C4-2B (cell line): Measurements from ENCODE around the gene FLVCR2.

ENCODE experiments used
- H3K27ac ChIP-seq: fragments of 450-650 bp; 2 replicates; pipeline ENCODE4 v1.5.1; 2017
- ZFX ChIP-seq: fragments of 450-650 bp; IDR thresholded peaks from 2 replicates; pipeline ENCODE4 v1.6.1; 2017
- TF ChIP-seq, protein P1 (sequence below): fragments of 450-650 bp; conservative IDR thresholded peaks from 2 replicates; pipeline ENCODE4 v1.5.1; 2017; ENCODE audit warnings: mild to moderate bottlenecking

FLVCR2 gene

DNA sequence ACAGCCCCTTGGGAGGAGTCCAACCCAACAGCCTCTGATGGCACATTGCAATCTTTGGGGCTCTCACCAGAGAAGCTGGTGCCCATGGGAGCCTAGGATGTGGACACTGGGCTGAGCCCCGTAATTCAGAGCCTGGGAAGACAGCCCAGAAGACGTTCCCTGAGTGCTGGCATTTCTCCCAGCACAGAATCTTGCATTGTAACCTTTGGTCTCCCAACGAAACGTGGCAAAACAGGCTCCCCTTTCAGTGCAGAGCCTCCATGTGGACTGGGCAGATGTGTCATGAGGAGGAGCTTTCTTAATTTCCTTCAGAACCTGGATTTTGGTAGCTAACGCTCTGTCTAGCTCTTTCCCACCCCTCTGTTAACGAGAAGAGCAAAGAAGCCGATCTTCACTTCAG lies 29.9 kb upstream of the FLVCR2 start:
- TF ChIP-seq, protein P1, sequence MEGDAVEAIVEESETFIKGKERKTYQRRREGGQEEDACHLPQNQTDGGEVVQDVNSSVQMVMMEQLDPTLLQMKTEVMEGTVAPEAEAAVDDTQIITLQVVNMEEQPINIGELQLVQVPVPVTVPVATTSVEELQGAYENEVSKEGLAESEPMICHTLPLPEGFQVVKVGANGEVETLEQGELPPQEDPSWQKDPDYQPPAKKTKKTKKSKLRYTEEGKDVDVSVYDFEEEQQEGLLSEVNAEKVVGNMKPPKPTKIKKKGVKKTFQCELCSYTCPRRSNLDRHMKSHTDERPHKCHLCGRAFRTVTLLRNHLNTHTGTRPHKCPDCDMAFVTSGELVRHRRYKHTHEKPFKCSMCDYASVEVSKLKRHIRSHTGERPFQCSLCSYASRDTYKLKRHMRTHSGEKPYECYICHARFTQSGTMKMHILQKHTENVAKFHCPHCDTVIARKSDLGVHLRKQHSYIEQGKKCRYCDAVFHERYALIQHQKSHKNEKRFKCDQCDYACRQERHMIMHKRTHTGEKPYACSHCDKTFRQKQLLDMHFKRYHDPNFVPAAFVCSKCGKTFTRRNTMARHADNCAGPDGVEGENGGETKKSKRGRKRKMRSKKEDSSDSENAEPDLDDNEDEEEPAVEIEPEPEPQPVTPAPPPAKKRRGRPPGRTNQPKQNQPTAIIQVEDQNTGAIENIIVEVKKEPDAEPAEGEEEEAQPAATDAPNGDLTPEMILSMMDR: no peak
- TF ChIP-seq ZFX: no peak
- H3K27ac ChIP-seq: peak overlapping the region; percentile 3

GRCh38 chr14:75549169-75549568 lies 29.3 kb upstream of the FLVCR2 start:
- peak overlapping the region; percentile 3; the same call in 1 of the 2 replicates for H3K27ac ChIP-seq
- TF ChIP-seq, protein P1: no peak
- no peak for TF ChIP-seq ZFX

- H3K27ac ChIP-seq: no peak overlapping the region
- TF ChIP-seq, protein P1: no peak
- TF ChIP-seq ZFX: no peak
Observed at GRCh38 chr14:75551021-75551420, 27.4 kb upstream of the FLVCR2 start.

DNA sequence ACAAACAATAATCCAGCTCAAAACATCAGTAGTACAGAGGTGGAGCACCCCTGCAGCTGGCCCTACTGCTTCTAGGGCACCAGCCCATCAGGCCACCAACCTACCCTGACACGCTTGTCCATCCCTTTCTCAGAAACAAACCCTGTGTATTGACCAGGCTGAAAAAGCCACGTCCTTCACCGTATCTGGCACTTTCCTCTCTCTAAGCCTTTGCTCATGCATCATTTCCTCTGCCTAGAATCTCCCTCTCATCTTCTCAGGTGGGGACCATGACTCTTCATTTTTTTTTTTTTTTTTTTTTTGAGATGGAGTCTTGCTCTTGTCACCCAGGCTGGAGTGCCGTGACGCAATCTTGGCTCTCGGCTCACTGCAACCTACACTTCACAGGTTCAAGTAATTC lies 25.3 kb upstream of the FLVCR2 start:
- TF ChIP-seq, protein P1: no peak
- no peak for TF ChIP-seq ZFX
- H3K27ac ChIP-seq: no peak overlapping the region

DNA sequence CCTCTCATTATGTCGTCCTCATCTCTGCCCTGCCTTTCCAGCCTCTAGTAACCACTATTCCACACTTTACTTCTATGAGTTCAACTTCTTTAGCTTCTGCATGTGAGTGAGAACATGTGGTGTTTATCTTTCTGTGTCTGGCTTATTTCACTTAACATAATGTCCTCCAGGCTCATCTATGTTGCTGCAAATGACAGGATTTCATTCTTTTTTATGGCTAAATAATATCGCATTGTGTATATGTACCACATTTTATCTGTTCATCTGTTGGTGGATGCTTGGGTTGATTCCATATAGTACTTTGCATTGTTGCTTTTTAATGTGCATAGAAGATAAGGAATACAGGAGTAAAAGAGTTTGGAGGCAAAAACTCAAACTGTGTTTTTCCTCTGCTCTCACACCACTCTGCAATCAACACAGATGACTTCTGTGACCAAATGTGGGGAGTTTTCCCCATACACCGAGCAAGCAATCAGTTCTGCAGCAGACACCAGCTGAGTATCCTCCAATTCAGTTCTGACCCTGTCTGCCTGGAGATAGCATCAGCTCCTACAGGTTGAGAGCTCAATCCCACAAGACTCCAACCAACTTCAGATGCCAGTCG lies 24.6 kb upstream of the FLVCR2 start:
- H3K27ac ChIP-seq: no peak overlapping the region; the same call in 1 of the 2 replicates
- no peak for TF ChIP-seq ZFX
- TF ChIP-seq, protein P1: no peak

DNA sequence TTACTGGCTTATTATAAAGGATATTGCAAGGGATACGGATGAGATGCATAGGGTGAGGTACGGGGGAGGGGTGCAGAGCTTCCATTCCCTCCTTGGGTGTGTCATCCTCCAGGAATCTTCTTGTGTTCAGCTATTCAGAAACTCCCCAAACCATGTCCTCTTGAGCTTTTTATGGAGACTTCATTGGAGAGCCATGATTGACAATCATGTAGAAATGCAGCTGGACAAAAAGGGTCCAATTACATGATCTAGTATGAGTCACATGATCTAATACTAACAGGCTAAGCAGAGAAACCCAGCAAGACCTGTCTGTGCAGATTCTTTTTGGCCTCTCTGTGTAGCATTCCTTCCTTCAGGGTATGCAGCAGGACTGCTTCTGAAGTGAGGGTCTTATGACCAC lies 23.9 kb upstream of the FLVCR2 start:
- H3K27ac ChIP-seq: no peak overlapping the region; the same call in 1 of the 2 replicates
- TF ChIP-seq, protein P1: no peak
- no peak for TF ChIP-seq ZFX

- TF ChIP-seq ZFX: no peak
- TF ChIP-seq, protein P1: no peak
- no peak overlapping the region for H3K27ac ChIP-seq
Observed at GRCh38 chr14:75558440-75558839, 20.0 kb upstream of the FLVCR2 start.
